Activated CD8-positive, alpha-beta memory T cell treated with anti-CD3 and anti-CD28 coated beads for 4 hours (primary cell): ENCODE results near the gene TRPV5.

Experiments used
- DNase-seq, 2 donors: peaks; one replicate each; pipeline ENCODE4 v3.0.0-alpha.2; 2020; ENCODE audit warnings: low read depth in 2 of 2

TRPV5 gene

GRCh38 chr7:142940966-142941535 lies 7.5 kb upstream of the TRPV5 start:
- DNase-seq, result no peak

GRCh38 chr7:142939226-142939910 lies 5.8 kb upstream of the TRPV5 start, which contains the start of gene LLCFC1:
Gene LLCFC1, plus strand, starts transcription at chr7:142939484. Its CDS starts 138 bp downstream, at chr7:142939622.
- DNase-seq, result no peak

- no peak for DNase-seq
Measured at GRCh38 chr7:142938611-142939010, 5.1 kb upstream of the TRPV5 start.

- no peak for DNase-seq
Measured at GRCh38 chr7:142935941-142936565, 2.5 kb upstream of the TRPV5 start.

- no peak for DNase-seq
Measured at GRCh38 chr7:142934056-142934455, 510 bp upstream of the TRPV5 start.

- DNase-seq, result no peak
Measured at GRCh38 chr7:142933092-142933475, 462 bp downstream of the TRPV5 start.

GRCh38 chr7:142932386-142933091 lies 1.0 kb downstream of the TRPV5 start:
- DNase-seq, result no peak

GRCh38 chr7:142930126-142930730 lies 3.3 kb downstream of the TRPV5 start:
- DNase-seq, result no peak

- no peak for DNase-seq
Measured at GRCh38 chr7:142927949-142928348, 5.6 kb downstream of the TRPV5 start.

- DNase-seq, result no peak
Measured at GRCh38 chr7:142927085-142927745, 6.3 kb downstream of the TRPV5 start.

- no peak for DNase-seq
Measured at GRCh38 chr7:142925413-142925812, 8.1 kb downstream of the TRPV5 start.

- no peak for DNase-seq
Measured at GRCh38 chr7:142923391-142923790, 10.2 kb downstream of the TRPV5 start.

- DNase-seq, result no peak
Measured at GRCh38 chr7:142919656-142920055, 13.9 kb downstream of the TRPV5 start.

- DNase-seq, result no peak
Measured at GRCh38 chr7:142918901-142919300, 14.6 kb downstream of the TRPV5 start.

- no peak for DNase-seq
Measured at GRCh38 chr7:142917447-142917846, 16.1 kb downstream of the TRPV5 start.

- no peak for DNase-seq
Measured at GRCh38 chr7:142916508-142916907, 17.0 kb downstream of the TRPV5 start.

GRCh38 chr7:142915315-142915714 lies 18.2 kb downstream of the TRPV5 start:
- no peak for DNase-seq

- no peak for DNase-seq
Measured at GRCh38 chr7:142914121-142914520, 19.4 kb downstream of the TRPV5 start.

- no peak for DNase-seq
Measured at GRCh38 chr7:142913566-142913965, 20.0 kb downstream of the TRPV5 start.

GRCh38 chr7:142913051-142913450 lies 20.5 kb downstream of the TRPV5 start:
- DNase-seq, result no peak

- DNase-seq, result no peak
Measured at GRCh38 chr7:142910481-142910880, 23.1 kb downstream of the TRPV5 start.

- no peak for DNase-seq
Measured at GRCh38 chr7:142910031-142910433, 23.5 kb downstream of the TRPV5 start.
